Measurements from ENCODE around the gene ITPR2. TPM values are rescaled to one million over a fixed set of nuclear protein-coding genes. Genes with fewer than 3 reads are reported as not detected.
A peak's percentile ranks its signal among the peaks of the same experiment; 100 is the strongest.

ITPR2 gene
- total RNA-seq, 4 donors from 2014 or later, result 42.8 to 62.5 (median 52.1) TPM

GRCh38 chr12:26845984-26846383 is 13.0 kb upstream of the ITPR2 start:
- WGBS, 2 donors, result 30 to 45% methylated on average over 4 of the region's 4 CpGs
- no peak for DNase-seq (ENCODE audit: low spot score in 2 of 2)
- intact Hi-C loops (cut with DNase I; ENCODE audit: low total_unique reads), result no loop called here
- TF ChIP-seq POLR2A (IDR thresholded peaks at IDR 0.05), result no peak
- TF ChIP-seq CTCF (IDR thresholded peaks at IDR 0.05), result no peak
- no peak overlapping the region for H3K4me3 ChIP-seq (ENCODE audit: low read depth, poor library complexity, severe bottlenecking)

- TF ChIP-seq CTCF (IDR thresholded peaks at IDR 0.05) (no peak), POLR2A (IDR thresholded peaks at IDR 0.05) (no peak)
- WGBS, 2 donors, result 29 to 33% methylated on average over 11 of the region's 11 CpGs
- intact Hi-C loops (cut with DNase I; ENCODE audit: low total_unique reads), result no loop called here
- peak in 1 of 2 donors; percentile 40 for DNase-seq (ENCODE audit: low spot score in 2 of 2)
- no peak overlapping the region for H3K4me3 ChIP-seq (ENCODE audit: low read depth, poor library complexity, severe bottlenecking)
Measured at GRCh38 chr12:26845057-26845666, 12.2 kb upstream of the ITPR2 start.

- H3K4me3 ChIP-seq (ENCODE audit: low read depth, poor library complexity, severe bottlenecking), result no peak overlapping the region
- DNase-seq (ENCODE audit: low spot score in 2 of 2), result no peak
- WGBS, 2 donors, result 86 to 93% methylated on average over 2 of the region's 2 CpGs
- TF ChIP-seq POLR2A (IDR thresholded peaks at IDR 0.05) (no peak), CTCF (IDR thresholded peaks at IDR 0.05) (no peak)
- intact Hi-C loops (cut with DNase I; ENCODE audit: low total_unique reads), result no loop called here
Measured at GRCh38 chr12:26843311-26843710, 10.3 kb upstream of the ITPR2 start.

GRCh38 chr12:26841085-26841484 is 8.1 kb upstream of the ITPR2 start:
- TF ChIP-seq POLR2A (IDR thresholded peaks at IDR 0.05), result no peak
- TF ChIP-seq CTCF (IDR thresholded peaks at IDR 0.05), result no peak
- no peak overlapping the region for H3K4me3 ChIP-seq (ENCODE audit: low read depth, poor library complexity, severe bottlenecking)
- WGBS, 2 donors, result 38 to 69% methylated on average over 5 of the region's 5 CpGs
- intact Hi-C loops (cut with DNase I; ENCODE audit: low total_unique reads), result no loop called here
- no peak for DNase-seq (ENCODE audit: low spot score in 2 of 2)

DNA sequence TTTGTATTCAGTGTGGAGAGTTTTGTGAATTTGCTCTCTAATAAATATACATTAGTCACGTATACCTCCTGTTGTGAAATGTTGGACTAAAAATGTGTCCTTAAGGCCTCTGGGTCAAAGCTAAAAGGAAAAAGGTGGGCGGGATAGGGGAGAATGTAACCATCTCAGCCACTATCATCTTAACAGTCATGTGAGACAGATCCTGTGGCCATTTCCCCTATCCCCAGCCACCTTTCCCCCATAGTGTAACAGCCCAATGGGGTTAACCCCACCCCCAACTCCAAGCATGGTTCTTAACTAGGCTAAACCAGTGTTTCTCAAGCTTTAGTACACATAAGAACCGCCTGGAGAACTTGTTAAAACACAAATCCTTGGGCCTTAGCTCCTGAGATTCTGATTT is 6.5 kb upstream of the ITPR2 start:
- no peak overlapping the region for H3K4me3 ChIP-seq (ENCODE audit: low read depth, poor library complexity, severe bottlenecking)
- no peak for TF ChIP-seq CTCF (IDR thresholded peaks at IDR 0.05)
- WGBS, 2 donors, result 93 to 97% methylated on average over 3 of the region's 3 CpGs
- intact Hi-C loops (cut with DNase I; ENCODE audit: low total_unique reads), result loop anchor here (10.0 kb wide), 1 partner anchor 105 kb away; no protein-coding TSS in a partner anchor
- DNase-seq (ENCODE audit: low spot score in 2 of 2), result no peak

GRCh38 chr12:26838888-26839416 is 6.0 kb upstream of the ITPR2 start:
- 94 to 97% methylated on average over 18 to 24 of the region's 24 CpGs for WGBS, 2 donors

More at GRCh38 chr12:26838888-26839416, 6.0 kb upstream of the ITPR2 start:
- intact Hi-C loops (cut with DNase I; ENCODE audit: low total_unique reads), result loop anchor here (10.0 kb wide), 1 partner anchor 104 kb away; no protein-coding TSS in a partner anchor
- no peak for DNase-seq (ENCODE audit: low spot score in 2 of 2)
- no peak overlapping the region for H3K4me3 ChIP-seq (ENCODE audit: low read depth, poor library complexity, severe bottlenecking)
- TF ChIP-seq POLR2A (IDR thresholded peaks at IDR 0.05) (no peak), CTCF (IDR thresholded peaks at IDR 0.05) (no peak)

Data from lower leg skin (tissue), 4 donors.